Kidney capillary endothelial cell (primary cell): Measurements from ENCODE around the gene CCDC60.

ENCODE experiments used
- DNase-seq: peaks from one replicate; pipeline ENCODE4 v3.0.0-alpha.2; 2018; ENCODE audit warnings: low spot score

The CCDC60 gene

DNA sequence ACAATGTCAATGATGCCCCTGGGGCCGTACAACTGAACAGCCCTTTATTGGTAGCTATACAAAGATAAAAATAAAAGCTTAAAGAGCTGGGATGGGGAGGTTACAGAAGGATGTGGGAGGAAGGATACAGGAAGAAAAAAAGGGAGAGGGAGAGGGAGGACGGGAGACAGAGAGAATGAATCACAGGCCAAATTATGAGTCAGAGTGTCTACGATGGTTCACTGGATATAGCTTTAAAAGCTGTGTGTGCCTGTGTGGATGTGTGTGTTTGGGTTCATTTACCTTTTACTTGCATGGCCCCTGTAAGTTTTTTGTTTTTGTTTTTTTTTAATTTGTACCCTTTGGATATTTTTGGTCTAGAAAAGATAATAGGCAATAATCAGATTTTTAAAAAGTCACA is 111.9 kb downstream of the CCDC60 start:
- peak; percentile 4 for DNase-seq

DNA sequence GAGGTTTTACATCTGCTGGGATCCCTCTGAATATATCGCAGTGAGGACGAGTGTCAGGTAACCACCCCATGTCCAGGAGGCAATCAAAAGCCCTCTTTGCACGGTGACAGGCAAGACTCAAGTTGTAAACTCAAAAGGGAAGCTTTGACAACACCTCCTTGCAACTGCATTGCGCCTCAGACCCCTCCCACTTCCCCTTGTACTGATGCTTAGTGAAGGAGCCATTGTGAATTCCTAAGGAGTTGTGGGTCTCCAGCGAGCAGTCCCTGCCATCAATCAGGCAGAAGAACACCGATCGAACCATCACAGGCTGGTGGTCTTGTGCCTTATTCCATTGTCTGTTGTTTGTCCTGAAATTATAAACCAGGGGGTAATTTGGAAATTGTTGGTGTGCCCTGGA is 112.6 kb downstream of the CCDC60 start:
- DNase-seq, result no peak

DNA sequence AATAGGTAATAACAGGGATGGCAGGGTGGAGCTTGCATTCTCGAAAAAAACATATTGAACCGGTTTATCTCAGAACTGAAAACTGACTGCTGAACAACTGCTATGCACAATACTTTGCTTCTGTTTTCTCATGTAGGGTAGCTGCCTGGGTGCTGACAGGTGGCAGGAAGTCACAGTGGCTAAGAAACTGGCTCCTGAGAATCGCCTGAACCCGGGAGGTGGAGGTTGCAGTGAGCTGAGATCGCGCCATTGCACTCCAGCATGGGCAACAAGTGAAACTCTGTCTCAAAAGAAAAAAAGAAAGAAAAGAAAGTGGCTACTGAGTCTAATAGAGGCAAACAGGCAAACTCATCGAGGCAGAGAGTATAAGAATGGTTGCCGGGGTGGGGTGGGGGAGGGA is 113.1 kb downstream of the CCDC60 start:
- no peak for DNase-seq

DNA sequence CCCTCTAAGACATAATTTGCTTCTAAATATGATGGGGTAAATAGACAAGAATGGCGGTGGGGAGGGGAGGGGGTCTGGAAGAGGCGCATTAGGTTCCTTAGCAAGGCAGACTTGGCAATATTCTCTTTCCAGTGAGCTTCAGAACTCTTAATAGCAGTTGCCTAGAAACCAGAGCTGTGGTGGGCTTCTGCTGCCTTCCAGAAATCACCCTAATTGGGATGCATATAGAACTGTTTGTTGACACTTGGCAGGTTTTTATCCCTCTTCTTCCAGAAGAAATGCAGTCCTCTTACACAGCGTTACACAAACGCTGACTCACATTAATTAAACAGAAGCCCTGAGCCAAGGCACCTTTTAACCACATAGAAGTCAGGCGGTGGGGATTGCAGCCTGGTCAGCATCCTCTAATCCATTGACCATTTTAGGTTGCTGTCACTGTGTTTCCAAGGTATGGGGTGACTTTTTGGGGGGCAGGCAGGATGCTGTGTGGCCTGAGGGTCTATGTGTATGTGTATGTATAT is 114.1 kb downstream of the CCDC60 start:
- no peak for DNase-seq

DNA sequence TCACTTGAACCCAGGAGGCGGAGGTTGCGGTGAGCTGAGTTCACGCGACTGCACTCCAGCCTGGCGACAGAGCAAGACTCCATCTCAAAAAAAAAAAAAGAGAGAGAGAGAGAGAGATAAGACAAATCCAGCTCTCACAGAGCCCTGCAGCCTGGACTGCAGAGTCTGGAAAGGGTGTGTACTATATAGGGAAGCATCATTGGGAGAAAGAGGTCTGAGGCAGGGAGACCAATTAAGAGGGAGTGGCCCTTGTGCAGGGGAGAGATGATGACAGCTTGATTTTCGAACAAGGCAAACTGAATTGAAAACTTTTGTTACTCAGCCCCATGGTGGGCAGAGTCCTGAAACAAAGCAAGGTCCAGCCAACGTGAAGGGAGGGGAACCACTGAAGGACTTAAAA is 116.2 kb downstream of the CCDC60 start:
- no peak for DNase-seq

DNA sequence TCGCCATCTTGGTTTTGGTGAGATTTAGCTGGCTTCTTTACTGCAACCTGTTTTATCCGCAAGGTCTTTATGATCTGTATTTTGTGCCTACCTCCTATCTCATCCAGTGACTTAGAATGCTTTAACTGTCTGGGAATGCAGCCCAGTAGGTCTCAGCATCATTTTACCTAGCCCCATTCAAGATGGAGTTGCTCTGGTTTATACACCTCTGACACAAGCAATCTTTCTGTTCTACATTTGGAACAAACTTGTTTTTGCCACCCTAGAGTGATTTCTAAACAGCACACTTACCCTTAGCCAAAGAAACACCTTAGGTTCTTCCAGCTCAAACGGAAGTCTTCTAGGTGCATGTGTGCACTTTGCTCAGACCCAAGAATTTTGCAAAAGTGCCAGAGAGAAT is 122.3 kb downstream of the CCDC60 start:
- DNase-seq, result no peak

DNA sequence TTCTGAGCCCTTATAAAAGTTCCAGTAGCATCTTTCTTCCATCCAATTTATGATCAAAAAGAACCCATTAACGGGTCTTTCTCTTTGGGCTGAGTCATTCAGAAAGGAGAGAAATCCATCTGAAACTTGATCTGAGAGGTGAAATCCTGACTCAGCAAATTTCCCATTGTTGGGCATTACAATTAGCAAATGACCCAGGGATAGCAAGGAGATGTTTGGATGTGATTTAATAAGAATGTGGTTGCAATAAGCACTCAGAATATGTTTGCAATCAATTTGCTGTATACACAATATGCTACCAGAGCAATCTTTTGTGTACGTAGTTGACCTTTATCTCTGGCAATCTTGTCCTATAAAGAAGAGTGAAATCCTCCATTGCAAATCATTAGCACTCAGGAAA is 122.7 kb downstream of the CCDC60 start:
- no peak for DNase-seq

DNA sequence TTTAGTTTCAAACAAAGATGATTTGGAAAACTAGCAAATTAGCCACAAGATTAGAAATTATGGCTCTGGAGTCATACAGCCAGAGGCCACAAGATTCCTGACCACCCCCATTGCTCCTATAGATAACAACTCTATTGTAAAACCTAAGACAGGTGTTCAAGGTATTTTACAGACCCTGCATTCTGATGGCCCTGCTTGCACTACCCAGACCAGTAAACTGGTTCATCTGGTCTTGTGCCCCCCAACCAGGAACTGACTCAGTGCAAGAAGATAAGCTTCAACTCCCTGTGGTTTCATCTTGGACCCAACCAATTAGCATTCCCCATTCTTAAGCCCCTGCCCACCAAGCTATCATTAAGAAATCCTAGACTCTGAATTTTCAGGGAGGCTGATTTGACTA is 125.0 kb downstream of the CCDC60 start:
- DNase-seq, result no peak

DNA sequence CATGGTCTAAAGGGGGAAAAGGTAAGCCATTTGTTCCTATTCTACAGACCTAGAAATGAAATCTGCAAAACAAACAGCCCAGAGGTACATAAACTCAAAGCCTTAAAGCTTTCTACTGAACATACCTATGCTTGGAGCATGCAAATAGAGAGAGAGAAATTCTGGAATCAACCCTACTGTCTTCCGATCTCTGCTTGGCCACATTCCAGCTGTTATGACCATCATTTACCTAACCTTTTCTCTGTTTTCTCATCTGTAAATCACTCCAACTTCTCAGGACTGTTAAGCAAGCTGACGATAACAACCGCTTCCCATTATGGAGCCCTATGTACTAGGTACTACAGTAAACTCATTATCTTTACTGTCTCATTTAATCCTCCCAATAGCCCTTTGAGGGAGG is 126.3 kb downstream of the CCDC60 start:
- no peak for DNase-seq

DNA sequence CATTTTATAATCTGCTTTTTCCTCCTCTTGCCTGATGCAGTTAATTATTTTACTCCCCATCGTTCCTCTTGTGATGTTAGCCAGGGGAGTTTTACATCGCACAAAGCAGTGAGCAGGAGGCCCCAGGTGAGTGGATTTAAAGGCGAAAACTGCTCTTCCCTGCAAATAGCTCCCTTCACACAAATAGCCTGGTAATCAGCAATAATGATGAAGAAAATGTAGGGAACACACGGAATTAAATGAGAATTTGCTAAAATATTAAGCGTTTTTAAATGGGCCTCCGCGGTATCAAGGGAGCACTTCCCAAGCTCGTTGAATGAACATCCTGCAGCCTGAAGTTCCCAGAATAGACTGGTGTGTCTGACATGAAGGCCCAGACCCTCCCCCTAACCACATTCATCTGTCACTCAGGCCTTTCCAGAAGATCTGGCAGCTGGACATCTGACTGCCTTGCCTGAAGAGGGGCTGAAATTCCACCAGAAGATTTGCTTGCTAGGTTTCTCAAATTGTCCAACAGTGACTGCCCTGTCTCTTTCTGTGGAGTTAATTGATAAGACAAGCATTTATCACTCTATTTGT is 127.2 kb downstream of the CCDC60 start:
- no peak for DNase-seq

DNA sequence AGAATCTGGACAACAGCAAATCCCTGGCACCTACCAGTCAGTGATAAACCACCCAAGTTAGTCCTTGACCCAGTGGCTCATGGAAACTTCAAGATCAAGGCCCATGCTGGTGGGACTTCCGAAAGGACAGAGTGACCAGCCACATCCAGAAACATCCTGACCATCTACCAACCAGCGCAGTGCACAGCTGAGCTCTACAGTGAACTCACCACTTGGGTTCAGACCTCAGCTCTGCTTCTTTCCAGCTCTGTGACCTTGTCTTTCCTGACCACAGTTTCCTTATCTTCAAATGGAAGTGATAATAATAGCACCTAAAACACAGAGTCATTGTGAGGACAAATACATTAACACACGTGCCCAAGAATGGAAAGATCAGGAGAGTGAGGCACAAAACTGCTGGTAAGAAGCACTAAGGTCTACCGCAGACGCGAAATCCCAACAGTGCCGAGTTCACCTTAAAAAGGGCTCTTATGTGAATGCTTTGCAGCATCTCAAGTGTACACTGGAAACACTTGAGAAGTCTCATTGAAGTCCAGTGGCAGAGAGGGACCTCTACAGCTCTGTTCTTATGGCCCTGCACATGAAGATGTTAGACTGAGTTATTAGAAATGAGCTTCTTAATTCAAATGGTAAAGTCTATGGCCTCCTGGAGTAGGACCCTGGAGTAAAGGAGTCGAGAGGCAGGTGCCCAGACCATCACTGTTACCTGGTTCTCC is 128.8 kb downstream of the CCDC60 start:
- no peak for DNase-seq

DNA sequence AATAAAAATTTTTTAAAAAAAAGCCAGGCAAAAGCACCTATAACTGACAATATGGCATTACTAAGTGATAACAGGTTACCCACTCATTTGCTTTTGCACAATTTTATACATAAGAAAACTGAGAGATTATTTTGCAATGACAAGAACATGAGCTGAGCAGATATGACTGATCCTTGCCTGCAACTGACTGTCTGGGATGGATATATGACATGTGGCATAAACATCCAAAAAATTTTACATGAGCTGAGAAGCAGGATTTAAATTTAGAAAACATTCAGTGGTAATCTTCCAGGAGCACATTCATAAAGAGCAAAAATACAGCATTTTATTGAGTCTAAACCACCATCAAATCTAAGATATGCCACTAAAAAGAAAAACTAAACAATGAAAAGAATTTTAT is 133.8 kb downstream of the CCDC60 start:
- DNase-seq, result no peak

DNA sequence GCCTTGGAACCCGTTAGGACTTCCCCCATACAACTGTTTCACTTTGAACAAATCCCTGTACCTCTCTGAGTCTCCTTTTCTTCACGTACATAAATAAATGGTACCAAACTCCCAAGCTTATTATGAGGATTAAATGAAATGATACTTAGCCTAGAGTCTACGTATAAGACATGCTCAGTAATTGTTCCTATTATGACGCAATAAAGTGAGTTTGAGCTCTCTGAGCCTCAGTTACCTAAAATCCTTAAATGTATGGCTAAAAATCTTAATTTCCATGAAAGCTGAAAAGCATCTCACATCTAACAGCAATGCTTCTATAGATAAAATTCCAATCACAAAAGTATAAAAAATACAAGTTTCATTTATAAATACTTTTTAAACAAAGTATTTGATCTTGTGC is 141.1 kb downstream of the CCDC60 start:
- DNase-seq, result no peak

DNA sequence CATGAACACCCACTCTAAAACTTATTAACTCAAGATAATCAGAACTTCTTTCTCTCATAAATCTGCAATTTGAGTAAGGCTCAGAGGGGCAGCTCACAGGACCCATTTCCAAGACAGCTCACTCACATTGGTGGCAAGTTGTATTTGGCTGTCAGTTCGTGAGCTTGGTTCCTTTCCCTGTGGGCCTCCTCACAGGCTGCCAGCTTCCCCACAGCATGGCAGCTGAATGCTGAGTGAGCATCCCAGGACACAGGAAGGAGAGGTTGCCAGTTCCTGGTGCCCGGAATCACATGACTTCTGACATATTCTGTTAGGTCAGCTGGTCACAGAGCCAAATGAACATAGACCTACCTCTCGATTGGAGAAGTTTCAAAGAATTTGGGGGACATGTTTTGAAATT is 142.4 kb downstream of the CCDC60 start:
- DNase-seq, result no peak

DNA sequence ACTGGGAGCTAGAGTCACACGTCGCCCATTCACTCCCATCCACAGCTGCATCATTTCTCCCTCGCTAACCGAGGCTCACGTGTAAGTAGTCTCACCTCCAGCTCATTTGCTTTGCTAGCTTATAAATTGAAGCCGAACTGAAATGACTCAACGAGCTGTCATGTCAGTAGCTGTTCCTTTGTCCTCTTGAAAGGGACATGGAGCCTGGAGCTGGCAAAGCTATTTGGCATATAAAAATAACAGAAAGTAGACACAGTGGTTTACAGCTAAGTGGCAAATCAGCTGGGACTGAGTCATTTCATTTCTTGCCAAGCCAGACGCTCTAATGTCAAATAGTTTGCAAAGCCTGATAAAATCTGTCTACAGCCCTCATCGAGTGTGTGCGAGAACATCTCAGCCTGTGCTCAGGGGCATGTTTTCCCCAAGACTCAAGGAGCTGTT is 144.6 kb downstream of the CCDC60 start:
- no peak for DNase-seq

DNA sequence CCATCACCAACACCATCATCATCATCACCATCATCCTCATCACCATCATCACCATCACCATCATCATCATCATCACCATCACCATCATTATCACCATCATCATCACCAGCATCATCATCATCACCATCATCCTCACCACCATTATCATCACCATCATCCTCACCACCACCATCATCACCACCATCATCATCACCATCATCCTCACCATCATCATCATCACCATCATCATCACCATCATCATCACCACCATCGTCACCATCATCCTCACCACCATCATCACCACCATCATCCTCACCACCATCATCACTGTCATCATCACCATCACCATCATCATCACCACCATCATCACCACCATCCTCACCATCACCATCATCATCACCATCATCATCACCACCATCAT is 146.0 kb downstream of the CCDC60 start:
- no peak for DNase-seq

DNA sequence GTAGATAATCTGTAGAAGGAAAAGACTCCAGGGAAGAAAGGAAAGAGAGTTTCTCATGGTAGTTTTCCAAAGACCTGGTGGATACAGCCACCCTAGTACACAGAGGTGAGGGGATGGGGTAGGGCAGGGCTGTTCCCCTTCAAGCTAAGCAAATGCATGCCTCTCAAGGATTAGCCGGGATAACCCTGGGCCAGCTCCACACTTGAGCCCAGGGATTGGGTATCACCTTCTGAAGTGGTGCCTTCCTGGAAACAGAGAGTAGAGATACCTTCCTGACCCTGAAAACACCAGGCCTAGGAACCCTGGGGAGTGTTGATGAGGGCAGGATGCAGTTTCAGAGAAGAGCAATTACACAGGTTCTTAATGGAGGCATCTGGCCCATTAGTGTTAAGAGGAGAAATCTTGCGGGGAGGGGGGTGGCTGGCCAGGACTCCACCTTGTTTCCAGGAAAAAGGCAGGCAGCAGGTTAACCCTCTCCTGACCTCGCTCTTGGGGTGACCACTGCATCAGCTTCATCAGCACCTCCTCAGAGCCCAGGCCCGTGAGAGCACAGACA is 152.1 kb downstream of the CCDC60 start:
- DNase-seq, result no peak

DNA sequence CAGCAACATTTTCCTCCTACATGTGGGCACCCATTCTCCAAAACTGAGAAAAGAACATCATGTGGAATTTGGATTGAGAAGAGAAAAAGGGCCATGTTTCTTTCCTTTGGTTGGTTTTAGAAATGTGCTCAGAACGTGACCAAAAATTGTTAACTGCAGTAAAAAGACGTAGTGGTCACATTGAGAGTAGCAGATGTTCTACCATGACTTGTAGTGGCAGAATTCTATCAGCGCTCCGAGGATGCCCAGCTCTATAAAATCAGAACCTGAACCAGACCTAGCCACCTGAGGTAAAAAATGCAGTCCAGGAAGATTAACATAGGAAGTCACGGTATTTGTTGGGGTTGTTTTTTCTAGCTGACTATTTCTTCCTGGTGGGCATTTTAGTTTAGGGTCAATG is 157.3 kb downstream of the CCDC60 start:
- no peak for DNase-seq

DNA sequence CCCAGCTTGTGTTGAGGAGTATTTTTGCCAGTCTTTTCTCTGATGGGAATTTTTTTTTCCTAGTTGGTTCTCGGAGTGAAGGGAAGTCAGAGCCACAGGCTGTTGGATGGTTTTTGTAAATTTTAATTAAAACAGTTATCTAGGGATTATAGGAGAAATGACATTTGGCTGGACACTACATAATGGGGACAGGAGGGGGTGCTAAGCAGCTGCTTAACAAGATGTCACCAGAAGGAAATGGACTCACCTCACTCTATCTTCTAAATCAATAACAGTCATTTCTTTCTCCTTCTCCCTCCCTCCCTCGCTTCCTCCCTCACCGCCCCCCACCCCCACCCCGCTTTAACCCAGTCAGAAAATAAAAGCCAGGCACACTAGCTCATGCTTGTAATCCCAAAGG is 165.7 kb downstream of the CCDC60 start:
- DNase-seq, result no peak

DNA sequence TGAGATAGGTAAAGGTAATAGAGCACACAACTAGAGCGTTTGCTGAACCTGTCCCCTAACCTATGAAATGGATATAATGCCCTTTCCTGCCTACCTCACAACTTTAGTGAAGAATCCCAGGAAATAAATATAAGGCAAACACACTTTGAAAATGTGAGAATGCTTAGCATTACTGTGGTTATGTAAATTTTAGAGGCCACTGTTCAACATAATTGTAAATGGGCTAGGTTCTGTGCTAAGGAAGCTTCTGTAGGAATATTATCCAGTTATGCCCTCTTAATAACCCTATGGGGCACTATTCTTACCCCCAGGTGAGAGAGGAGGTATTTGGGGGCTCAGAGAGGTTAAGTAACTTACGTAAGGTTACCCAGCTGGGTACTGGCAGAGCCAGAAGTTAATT is 166.5 kb downstream of the CCDC60 start:
- no peak for DNase-seq

DNA sequence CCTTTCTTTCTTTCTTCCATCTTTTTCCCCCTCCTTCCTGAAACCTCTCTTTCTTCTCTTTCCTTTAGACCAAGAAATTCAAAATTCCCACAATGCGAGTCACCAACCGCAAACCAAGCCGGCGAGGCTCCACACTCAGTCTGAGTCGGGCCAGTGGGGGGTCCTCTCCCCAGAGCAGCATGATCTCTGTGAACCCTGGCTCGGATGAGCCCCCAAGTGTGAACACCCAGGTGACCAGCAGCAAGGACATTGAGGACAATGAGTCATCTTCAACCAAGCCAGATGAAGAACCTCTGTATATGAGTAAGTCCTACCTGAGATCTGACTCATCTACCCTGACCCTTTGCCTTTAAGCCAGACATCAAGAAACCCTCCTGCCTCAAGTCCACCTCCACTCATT is 170.5 kb downstream of the CCDC60 start:
- no peak for DNase-seq

DNA sequence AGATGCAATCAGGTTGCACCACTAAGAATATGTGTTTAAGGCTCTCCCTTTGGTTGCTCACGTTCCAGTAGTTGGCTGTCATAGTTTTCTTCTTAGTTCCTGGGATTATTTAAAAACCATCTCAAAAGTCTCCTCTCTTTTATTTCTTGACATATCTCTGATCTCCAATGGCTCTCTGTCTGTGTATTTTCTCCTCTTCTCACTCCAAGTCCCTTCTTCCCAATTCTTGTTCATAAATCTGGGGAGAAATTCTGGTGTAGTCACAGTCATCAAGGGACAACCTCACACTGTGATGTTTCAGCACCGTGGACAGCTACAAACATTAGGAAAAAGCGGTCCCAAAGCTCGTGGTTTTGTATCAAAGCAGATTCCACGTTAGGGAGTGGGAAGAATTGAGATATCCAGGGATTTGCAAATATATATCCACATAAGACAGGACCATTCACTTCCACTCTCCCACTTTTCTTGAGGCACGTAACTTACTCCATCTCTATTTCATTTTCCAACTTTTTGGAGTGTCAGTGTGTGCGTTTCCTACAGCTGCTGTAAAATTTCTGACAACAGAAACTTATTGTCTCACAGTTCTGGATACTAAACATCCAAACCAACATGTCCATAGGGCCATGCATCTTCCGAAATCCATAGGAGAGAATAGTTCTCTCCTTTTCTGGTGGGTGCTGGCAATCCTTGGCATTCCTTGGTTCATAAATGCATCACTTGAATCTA is 178.4 kb downstream of the CCDC60 start:
- DNase-seq, result peak; percentile 13

DNA sequence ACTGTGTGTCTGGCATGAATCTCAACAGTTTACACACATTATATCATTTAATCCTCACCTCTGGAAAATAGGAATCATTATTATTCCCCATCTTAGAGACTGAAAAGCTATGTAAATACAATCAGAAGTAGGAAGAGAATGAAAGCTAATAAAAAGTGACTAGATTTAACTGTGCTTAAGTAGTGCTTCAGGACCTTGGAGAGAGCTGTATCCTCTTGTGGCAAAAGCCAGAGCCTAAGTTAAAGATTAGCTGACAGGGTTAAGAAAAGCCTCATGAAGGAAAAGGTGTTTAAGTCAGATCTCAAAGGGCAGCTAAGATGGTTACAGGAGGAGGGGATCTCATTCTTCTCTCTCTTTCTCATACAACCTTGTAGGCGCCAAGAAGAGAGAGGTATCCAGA is 193.7 kb downstream of the CCDC60 start:
- no peak for DNase-seq
